ENCODE measurements around the gene KIF1A.

KIF1A gene

GRCh38 chr2:240760576-240761246 lies 59.3 kb downstream of the KIF1A start:
- no peak for DNase-seq

DNA sequence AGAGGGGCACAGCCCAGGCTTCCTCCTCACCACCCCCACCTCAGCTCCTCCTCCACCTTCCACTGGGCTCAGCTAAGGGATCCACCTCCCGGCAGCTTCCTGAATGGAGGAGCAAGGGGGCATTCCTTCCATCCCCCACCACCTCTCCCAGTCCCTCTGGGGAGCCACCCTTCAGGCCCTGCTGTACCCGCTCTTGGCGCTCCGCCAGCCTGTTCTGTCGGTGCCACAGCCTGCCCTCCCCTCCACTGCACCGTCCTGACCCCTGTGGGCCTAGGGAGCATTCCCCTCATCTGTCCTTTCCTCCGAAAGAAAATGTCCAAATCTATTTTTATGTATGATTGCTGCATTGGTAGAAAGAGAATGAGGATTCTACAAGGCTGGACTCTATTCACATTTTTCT lies 59.9 kb downstream of the KIF1A start:
- DNase-seq, result no peak

DNA sequence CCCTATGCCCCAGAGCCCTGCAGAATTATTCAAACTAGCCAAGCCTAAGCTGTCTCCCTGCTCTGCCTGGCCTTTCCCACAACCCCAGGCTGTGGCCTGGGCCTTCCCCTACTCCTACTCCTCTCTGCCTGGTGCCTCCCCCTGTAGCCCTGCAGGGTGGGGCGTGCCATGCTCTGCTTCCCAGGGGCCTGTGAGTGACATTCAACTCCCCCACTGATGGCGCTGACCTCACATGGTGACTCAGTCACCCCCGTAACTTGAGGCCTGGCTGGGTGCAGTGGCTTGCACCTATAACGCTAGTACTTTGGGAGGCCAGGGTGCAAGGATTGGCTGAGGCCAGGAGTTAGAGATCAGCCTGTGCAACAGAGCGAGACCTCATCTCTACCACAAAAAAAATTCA lies 60.6 kb downstream of the KIF1A start:
- DNase-seq, result peak in 1 of 2 donors; percentile 9

DNA sequence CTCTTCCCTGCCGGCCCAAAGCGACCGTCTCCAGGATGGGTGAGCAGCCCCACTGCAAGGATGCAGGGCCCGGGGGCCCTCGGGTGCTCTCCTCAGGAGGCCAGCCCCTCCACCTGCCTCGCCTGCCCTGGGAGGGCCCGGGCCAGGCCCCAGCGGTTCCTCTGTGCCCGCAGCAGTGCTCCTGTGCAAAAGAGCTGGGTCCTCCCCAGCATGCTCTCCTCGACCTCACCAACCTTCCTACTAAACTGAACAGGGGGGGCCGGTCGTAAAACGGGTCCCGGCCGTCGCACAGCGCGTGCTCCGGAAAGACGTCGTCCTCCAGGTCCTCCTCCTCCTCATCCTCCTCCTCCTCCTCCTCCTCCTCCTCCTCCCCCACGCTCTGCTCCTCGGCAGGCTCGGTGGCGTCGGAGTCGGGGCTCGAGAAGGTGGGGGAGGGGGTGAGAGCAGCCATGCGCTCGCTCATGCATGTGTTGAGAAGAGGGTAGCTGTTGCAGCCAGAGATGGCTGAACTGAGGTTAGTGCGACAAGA lies 62.9 kb downstream of the KIF1A start:
- no peak for DNase-seq

GRCh38 chr2:240752209-240752608 lies 67.8 kb downstream of the KIF1A start:
- DNase-seq, result no peak

DNA sequence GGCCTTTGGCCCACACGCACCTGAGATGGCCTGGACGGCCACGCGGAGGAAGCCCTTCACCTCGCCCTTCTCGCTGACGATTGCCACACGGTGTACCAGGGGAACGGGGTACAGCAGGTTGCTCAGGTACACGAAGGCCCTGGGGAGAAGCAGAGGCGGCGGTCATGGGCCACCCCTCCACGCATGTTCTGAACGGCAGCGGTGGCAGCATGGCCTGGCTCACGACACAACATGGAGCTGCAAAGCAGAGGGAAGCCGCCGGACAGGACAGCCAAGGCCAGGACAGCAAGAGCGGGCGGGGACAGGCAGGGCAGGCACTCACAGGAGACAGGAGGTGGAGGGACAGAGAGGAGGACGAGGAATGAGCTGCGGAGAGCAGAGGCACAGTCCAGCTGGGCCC lies 69.6 kb downstream of the KIF1A start:
- no peak for DNase-seq

DNA sequence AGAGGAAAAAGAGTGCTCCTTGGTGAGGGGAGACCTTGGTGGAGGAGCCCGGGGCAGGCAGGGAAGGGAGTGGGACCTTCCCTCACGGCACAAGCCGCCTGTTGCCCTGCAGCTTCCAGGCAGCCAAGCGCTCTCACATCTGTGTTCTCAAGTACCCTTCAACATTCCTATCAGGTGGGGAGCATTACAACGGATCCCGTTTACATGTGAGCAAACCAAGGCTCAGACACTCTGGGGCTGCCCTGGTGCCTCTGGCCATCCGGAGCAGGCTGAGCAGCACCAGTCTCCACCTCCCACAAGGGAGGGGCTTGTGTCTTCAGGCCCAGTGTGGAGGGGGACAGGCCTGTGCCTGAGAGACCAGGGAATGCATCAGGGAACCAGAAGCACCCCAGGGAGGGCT lies 70.5 kb downstream of the KIF1A start:
- DNase-seq, result no peak

GRCh38 chr2:240747256-240747655 lies 72.8 kb downstream of the KIF1A start:
- no peak for DNase-seq

- no peak for DNase-seq
Measured at GRCh38 chr2:240746671-240747070, 73.3 kb downstream of the KIF1A start.

- DNase-seq, result no peak
Measured at GRCh38 chr2:240745962-240746361, 74.1 kb downstream of the KIF1A start.

DNA sequence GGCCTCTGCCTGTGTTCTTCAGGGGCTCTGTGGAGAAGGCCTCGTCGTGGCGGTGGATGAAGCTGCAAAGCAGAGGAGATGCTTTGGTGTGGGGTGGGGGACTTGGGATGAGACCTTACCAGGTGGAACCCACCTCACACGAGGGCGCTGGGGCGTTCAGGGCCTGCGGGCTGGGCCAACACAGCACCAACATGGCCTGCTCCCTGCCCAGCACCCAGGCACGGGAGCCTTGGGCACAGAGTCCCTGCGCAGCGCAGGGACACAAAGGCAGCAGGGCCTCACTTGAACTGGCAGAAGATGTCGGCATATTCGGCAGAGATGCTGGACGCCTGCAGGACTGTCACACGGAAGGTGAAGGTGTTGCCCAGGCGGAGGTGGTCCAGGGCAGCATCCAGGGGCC lies 74.6 kb downstream of the KIF1A start:
- no peak for DNase-seq

GRCh38 chr2:240742602-240743095 lies 77.4 kb downstream of the KIF1A start:
- no peak for DNase-seq

- no peak for DNase-seq
Measured at GRCh38 chr2:240741091-240741490, 78.9 kb downstream of the KIF1A start.

GRCh38 chr2:240739797-240740196 lies 80.2 kb downstream of the KIF1A start:
- no peak for DNase-seq

DNA sequence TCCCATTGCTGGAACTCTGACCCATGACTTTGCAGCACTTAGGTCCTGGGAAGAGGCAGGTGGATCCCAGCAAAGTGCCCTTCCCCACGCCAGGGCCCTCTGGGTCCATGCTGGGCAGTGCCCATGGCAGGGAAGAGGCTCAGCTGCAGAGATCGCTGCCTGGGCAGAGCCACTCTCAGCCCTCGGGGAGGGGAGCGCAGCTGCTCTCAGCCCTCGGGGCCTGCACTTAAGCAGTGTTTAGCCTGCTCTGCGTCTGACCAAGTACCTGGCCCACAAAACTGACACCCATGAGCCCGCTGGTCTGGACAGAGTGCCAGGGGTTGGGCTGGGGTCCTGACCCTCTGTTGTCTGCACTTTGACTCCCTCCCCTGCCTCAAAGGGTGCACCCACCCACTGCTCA lies 82.1 kb downstream of the KIF1A start:
- DNase-seq, result no peak

DNA sequence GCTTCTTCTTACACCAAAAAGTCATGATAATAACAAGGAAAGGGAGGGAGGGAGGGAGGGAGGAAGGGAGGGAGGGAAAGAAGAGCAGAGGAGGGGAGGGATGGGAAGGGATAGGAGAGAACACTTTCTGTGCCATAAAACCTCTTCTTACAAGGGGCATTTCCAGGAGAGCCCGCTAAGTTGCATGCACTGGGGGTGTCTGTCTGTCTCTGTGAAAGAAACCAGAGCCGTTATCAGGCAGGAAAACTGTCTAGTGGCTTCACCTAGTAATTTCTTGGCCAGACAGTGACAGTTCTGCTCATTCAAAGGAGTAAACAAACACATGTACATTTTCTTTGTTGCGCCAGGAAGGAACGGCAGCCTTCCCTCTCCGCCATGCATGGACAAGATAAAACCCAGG lies 82.5 kb downstream of the KIF1A start:
- DNase-seq, result no peak

DNA sequence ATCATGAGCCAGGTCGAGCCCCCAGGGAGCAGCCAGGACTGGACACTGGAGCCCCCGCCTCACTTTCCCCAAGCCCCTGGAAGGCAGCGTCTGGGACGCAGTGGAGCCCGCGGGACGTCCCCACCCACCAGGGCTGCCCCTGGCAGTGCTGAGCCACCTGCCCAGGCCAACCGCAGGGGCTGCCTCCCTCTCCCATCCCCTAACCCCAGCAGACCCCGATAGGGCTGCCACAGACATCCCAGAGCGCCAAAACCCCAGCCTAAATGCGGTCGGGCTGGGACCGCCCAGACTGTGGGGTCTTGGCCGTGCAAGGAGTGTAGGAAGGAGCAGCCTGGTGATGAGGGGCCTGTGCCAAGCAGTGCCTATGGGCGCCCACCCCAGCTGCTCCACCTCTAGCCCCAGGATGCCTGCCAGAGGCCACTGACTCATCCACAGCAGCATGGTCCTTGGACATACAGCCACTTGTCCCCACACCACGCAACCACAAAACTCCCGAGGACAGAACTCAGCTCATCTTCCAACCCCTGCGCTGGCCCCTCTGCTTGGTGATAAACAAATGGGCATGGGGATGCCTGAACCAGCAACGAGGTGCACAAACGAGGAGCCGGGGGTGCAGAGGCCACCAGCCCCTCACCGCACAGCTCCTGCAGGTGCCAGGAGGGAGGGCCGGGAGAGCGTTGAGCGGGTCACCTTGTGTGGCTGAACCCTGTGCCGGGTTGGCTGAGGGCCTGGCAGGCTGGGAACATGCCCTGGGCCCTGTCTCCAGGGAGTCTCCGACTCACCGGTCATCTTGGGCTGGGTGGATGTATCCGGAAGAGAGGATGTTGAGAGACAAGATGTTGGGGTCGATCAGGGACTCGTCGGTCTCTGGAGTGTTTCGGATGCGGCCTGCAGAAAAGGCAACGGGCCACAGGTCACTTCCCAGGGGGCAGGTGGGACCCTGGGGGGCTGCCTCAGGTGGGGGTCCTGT lies 83.5 kb downstream of the KIF1A start:
- no peak for DNase-seq

DNA sequence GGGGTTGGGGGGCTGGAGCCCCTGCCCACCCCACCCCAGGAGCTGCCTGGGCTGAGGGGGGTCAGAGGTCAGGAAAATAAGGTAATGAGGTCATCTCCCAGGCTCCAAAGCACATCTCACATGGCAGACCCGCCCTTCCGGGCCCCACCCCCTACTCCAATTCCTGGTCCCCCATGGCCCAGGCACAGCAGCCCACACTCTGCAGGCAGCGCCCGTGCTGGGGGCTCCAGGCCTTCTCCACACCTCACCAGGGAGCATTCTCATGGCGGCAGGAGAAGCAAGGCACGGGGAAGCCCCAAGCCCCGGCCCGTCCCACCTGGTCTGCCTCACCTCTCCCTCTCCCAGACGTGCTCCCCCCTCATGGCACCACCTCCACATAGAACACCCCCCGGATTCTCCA lies 84.5 kb downstream of the KIF1A start:
- no peak for DNase-seq

DNA sequence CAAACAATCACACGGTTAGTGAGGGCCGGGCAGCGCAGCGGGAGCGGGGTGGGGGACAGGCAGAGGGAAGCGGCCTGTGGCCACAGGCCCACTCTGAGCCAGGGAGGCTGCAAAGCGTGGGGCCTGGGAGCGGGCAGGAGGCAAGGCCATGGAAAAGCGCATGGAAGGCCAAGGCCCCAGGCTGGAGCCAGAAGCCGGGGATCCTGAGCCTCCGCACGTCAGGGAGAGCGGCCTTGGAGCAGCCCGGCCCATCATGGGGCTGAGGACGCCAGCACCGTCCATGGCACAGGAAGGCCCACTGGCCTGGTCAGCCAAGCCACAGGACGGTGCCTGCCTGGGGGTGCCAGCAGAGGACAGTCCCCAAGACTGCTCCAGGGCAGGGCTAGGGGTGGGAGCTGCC lies 85.3 kb downstream of the KIF1A start:
- DNase-seq, result no peak

- no peak for DNase-seq
Measured at GRCh38 chr2:240733803-240734495, 86.1 kb downstream of the KIF1A start.

DNA sequence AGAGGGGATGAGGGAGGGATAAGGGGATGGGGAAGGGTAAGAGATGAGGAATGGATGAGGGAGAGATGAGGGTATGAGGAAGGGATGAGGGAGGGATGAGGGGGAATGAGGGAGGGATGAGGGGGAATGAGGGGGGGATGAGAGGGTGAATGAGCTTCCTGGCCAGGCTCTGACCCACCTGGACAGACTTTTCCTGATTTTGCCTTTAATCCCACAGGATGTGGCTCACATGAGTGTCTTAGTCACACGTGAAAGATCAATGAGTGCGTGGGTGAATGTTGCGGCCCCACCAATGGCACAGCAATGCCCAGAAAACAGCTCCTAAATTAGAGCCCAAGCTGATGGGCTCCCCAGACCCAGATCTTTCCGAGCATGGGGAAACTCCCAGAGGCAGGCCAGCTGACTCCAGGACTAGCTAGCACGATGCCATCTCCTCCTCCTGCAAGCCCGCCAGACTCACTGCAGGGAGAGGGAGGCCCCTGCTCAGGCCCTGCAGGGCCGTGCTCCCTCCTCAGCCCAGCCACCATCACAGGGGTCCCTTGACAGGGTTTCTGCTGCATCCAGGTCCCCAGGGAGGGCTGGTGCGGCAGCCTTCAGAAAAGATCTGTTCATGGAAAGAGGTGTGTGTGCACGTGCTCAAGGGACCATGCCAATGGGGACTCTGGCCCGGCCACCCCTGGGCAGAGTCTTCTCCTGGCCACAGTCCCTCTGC lies 87.0 kb downstream of the KIF1A start:
- DNase-seq, result no peak

- no peak for DNase-seq
Measured at GRCh38 chr2:240732184-240732583, 87.8 kb downstream of the KIF1A start.

GRCh38 chr2:240731178-240731545 lies 88.9 kb downstream of the KIF1A start:
- DNase-seq, result no peak
